Lower leg skin (tissue), 4 donors: ENCODE results near the gene GSTCD. TPM values are rescaled to one million over a fixed set of nuclear protein-coding genes. Genes with fewer than 3 reads are reported as not detected.

Experiments
- DNase-seq, 2 donors: peaks; one replicate each; pipeline ENCODE4 v3.0.0-alpha.2; 2019; ENCODE audit warnings: low spot score in 2 of 2
- H3K4me3 ChIP-seq: fragments of 200-600 bp; sonication (generic); 2 replicates; pipeline ENCODE4 v1.5.1; 2017; ENCODE audit warnings: mild to moderate bottlenecking, low read depth; ENCODE audit not compliant: poor library complexity, severe bottlenecking
- POLR2A ChIP-seq, 2 donors: fragments of 450-650 bp; IDR thresholded peaks; one replicate each; pipeline ENCODE4 v1.6.1; 2016 to 2017; ENCODE audit warnings: antibody characterized with exemption in 2 of 2, mild to moderate bottlenecking in 1 of 2, moderate library complexity in 1 of 2
- WGBS, 2 donors: methylation state at CpG; one replicate each; pipeline ENCODE4 v1.1.5; 2018; 5-methylcytosine and 5-hydroxymethylcytosine counted together
- intact Hi-C: fragments of 100-400 bp; cut with DNase I; formaldehyde crosslinking; loops from one replicate; pipeline ENCODE4 v1.15.0; 2023; ENCODE audit warnings: low total_unique reads
- total RNA-seq, 4 donors: library from RNA; depleted of rRNA; stranded (reverse); fragments of >200 nt; gene quantifications; one replicate each; pipeline ENCODE4 v1.1.0, GENCODE V29; 2016
- TF ChIP-seq, protein P1 (sequence below), 3 donors: fragments of 450-650 bp; IDR thresholded peaks; one replicate each; pipeline ENCODE4 v1.5.1; 2016; ENCODE audit warnings: antibody characterized with exemption in 3 of 3, mild to moderate bottlenecking in 3 of 3, moderate library complexity in 2 of 3

GSTCD gene
- total RNA-seq, 4 donors from 2014 or later, result 5.1 to 14.8 (median 9.8) TPM

- no peak for DNase-seq
- intact Hi-C loops, result no loop called here
- WGBS, 2 donors, result 52 to 63% methylated on average over 3 of the region's 3 CpGs
- no peak overlapping the region for H3K4me3 ChIP-seq
- TF ChIP-seq, protein P1, sequence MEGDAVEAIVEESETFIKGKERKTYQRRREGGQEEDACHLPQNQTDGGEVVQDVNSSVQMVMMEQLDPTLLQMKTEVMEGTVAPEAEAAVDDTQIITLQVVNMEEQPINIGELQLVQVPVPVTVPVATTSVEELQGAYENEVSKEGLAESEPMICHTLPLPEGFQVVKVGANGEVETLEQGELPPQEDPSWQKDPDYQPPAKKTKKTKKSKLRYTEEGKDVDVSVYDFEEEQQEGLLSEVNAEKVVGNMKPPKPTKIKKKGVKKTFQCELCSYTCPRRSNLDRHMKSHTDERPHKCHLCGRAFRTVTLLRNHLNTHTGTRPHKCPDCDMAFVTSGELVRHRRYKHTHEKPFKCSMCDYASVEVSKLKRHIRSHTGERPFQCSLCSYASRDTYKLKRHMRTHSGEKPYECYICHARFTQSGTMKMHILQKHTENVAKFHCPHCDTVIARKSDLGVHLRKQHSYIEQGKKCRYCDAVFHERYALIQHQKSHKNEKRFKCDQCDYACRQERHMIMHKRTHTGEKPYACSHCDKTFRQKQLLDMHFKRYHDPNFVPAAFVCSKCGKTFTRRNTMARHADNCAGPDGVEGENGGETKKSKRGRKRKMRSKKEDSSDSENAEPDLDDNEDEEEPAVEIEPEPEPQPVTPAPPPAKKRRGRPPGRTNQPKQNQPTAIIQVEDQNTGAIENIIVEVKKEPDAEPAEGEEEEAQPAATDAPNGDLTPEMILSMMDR (IDR thresholded peaks at IDR 0.05), result no peak
- TF ChIP-seq POLR2A (IDR thresholded peaks at IDR 0.05), result no peak
These were observed 162.4 kb downstream of the GSTCD start for GRCh38 chr4:105870963-105871362.

GRCh38 chr4:105871997-105872396, 163.4 kb downstream of the GSTCD start:
- TF ChIP-seq POLR2A (IDR thresholded peaks at IDR 0.05), result no peak
- TF ChIP-seq, protein P1 (IDR thresholded peaks at IDR 0.05), result no peak
- intact Hi-C loops, result no loop called here
- WGBS, 2 donors, result 69 to 78% methylated on average over 2 of the region's 2 CpGs
- no peak for DNase-seq
- H3K4me3 ChIP-seq, result no peak overlapping the region

DNA sequence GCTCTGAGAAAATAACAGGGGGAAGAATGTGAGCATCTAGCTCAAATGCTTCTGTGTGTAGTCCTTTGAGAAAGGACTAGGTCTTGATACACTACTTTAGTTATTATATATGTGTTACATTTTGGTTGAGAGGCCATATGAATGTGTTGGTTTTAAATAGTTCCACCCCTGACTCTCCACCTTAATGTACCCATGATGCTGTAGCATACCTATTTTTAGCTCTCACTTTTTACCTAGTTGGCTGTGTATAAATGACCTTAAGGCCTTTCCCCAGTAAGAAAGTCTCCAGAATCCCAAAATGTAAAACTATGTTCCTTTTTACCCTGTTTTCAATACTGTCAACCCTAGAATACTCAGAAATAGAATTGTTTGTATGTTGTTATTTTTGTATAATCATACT, 166.6 kb downstream of the GSTCD start:
- DNase-seq, result no peak
- intact Hi-C loops, result no loop called here
- no peak overlapping the region for H3K4me3 ChIP-seq
- no peak for TF ChIP-seq POLR2A (IDR thresholded peaks at IDR 0.05)
- TF ChIP-seq, protein P1 (IDR thresholded peaks at IDR 0.05), result no peak

DNA sequence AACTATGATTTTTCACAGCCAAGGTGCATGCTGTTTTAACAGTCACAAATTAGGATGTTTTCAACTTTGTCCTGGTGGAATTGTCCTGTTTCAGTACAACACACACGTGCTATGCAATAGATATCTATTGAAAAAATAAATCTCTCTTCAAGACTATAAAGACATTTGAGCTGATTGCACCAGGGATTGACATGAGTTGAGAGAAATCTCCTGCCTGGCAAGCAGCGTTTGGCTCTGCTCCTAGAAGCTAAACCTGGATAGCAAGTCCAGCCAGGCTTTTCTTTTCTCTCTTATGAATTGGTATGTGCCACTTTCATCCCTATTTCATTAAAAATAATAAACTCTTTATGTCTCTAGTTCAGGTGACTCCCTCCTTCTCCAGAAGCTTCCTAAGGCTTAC, 170.1 kb downstream of the GSTCD start:
- WGBS, 2 donors, result 29 to 40% methylated on average over 2 of the region's 2 CpGs
- no peak overlapping the region for H3K4me3 ChIP-seq
- TF ChIP-seq POLR2A (IDR thresholded peaks at IDR 0.05), result no peak
- TF ChIP-seq, protein P1 (IDR thresholded peaks at IDR 0.05), result no peak
- intact Hi-C loops, result no loop called here
- DNase-seq, result no peak

DNA sequence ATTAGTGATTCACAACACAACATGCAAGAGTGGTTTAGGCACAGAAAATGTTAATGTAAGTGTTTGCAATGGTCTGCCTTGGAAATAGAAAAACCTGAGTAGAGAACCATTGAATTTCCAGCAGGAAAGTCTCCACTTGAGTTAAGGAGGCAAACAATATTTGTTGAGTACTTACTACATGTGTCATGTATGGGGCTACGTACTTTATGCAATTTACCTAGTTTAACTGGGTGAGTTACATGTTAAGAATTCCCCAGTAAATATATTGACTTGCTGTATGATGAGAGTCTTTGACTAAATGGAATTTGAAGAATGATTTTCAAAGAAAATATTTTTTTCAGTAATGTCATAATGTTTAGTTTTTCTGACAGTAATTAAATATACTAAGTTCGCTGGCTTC, 178.9 kb downstream of the GSTCD start:
- WGBS, 2 donors, result 84 to 89% methylated on average over 2 of the region's 2 CpGs
- DNase-seq, result no peak
- no peak overlapping the region for H3K4me3 ChIP-seq
- intact Hi-C loops, result no loop called here
- TF ChIP-seq, protein P1 (IDR thresholded peaks at IDR 0.05), result no peak
- no peak for TF ChIP-seq POLR2A (IDR thresholded peaks at IDR 0.05)
